ENCODE data around the gene OR51I2. TPM values are rescaled to one million over a fixed set of nuclear protein-coding genes. Genes with fewer than 3 reads are reported as not detected.

Gene OR51I2
- 3.1 TPM for total RNA-seq (ENCODE audit: insufficient read depth, low replicate concordance)

- DNase-seq (ENCODE audit: low spot score) = no peak
Measured at GRCh38 chr11:5449023-5449422, at the start of gene OR51I2. Gene OR51I2 (plus strand): TSS chr11:5449323. CDS start chr11:5453489, 4,166 bp downstream.

GRCh38 chr11:5405173-5405572, 44.0 kb upstream of the OR51I2 start:
- DNase-seq (ENCODE audit: low spot score) = no peak

- no peak for DNase-seq (ENCODE audit: low spot score)
Measured at GRCh38 chr11:5420993-5421392, 28.1 kb upstream of the OR51I2 start.

- DNase-seq (ENCODE audit: low spot score) = no peak
Measured at GRCh38 chr11:5421811-5422210, 27.3 kb upstream of the OR51I2 start, which contains the start of gene OR51Q1. Gene OR51Q1 (plus strand): TSS chr11:5422111. CDS start chr11:5422201, 90 bp downstream.

GRCh38 chr11:5423131-5423530, 26.0 kb upstream of the OR51I2 start:
- DNase-seq (ENCODE audit: low spot score) = peak; percentile 40

- DNase-seq (ENCODE audit: low spot score) = no peak
Measured at GRCh38 chr11:5441414-5441813, 7.7 kb upstream of the OR51I2 start, which contains the start of gene OR51I1. Gene OR51I1 (minus strand): TSS chr11:5441514. CDS start chr11:5441514, 0 bp downstream.

- DNase-seq (ENCODE audit: low spot score) = no peak
Measured at GRCh38 chr11:5443835-5444393, 5.2 kb upstream of the OR51I2 start.

GRCh38 chr11:5449432-5449831, 309 bp downstream of the OR51I2 start:
- no peak for DNase-seq (ENCODE audit: low spot score)

- no peak for DNase-seq (ENCODE audit: low spot score)
Measured at GRCh38 chr11:5460983-5461621, 12.0 kb downstream of the OR51I2 start.

- DNase-seq (ENCODE audit: low spot score) = no peak
Measured at GRCh38 chr11:5467527-5467926, 18.4 kb downstream of the OR51I2 start.

GRCh38 chr11:5473921-5474320, 24.8 kb downstream of the OR51I2 start:
- DNase-seq (ENCODE audit: low spot score) = no peak

GRCh38 chr11:5476186-5476819, 27.2 kb downstream of the OR51I2 start:
- peak; percentile 15 for DNase-seq (ENCODE audit: low spot score)

- DNase-seq (ENCODE audit: low spot score) = no peak
Measured at GRCh38 chr11:5486003-5486402, 36.9 kb downstream of the OR51I2 start.

GRCh38 chr11:5486421-5486820, 37.3 kb downstream of the OR51I2 start:
- no peak for DNase-seq (ENCODE audit: low spot score)

- no peak for DNase-seq (ENCODE audit: low spot score)
Measured at GRCh38 chr11:5488385-5488784, 39.3 kb downstream of the OR51I2 start, which contains the start of gene OR52D1. Gene OR52D1 (plus strand): TSS chr11:5488685. CDS start chr11:5488707, 22 bp downstream.

- DNase-seq (ENCODE audit: low spot score) = no peak
Measured at GRCh38 chr11:5488798-5489399, 39.8 kb downstream of the OR51I2 start.

- DNase-seq (ENCODE audit: low spot score) = no peak
Measured at GRCh38 chr11:5489576-5490357, 40.6 kb downstream of the OR51I2 start.

GRCh38 chr11:5499671-5500070, 50.5 kb downstream of the OR51I2 start:
- no peak for DNase-seq (ENCODE audit: low spot score)

- DNase-seq (ENCODE audit: low spot score) = no peak
Measured at GRCh38 chr11:5500393-5500801, 51.3 kb downstream of the OR51I2 start.

- DNase-seq (ENCODE audit: low spot score) = no peak
Measured at GRCh38 chr11:5504403-5504921, 55.3 kb downstream of the OR51I2 start.

GRCh38 chr11:5505363-5506048, 56.4 kb downstream of the OR51I2 start:
- DNase-seq (ENCODE audit: low spot score) = no peak

Measured in umbilical cord (tissue), 2 donors.